Upper lobe of right lung (tissue), 1 donor: ENCODE results near the gene SRD5A2. TPM values are rescaled to one million over a fixed set of nuclear protein-coding genes. Genes with fewer than 3 reads are reported as not detected.

Experiments
- ATAC-seq: fragments of 200-7000 bp; cut with Tn5 transposase; one replicate; pipeline ENCODE4 v1.9.1; 2020; ENCODE audit warnings: mild to moderate bottlenecking, moderate library complexity
- DNase-seq: peaks from one replicate; pipeline ENCODE4 v3.0.0-alpha.2; 2020
- H3K27ac ChIP-seq: fragments of 200-600 bp; one replicate; pipeline ENCODE4 v1.8.0; 2022
- H3K27me3 ChIP-seq: fragments of 200-600 bp; one replicate; pipeline ENCODE4 v1.8.0; 2022; ENCODE audit warnings: mild to moderate bottlenecking
- H3K36me3 ChIP-seq: fragments of 200-600 bp; one replicate; pipeline ENCODE4 v1.8.0; 2022
- H3K4me1 ChIP-seq: fragments of 200-600 bp; one replicate; pipeline ENCODE4 v1.8.0; 2022
- H3K4me3 ChIP-seq: fragments of 200-600 bp; one replicate; pipeline ENCODE4 v1.8.0; 2022; ENCODE audit warnings: mild to moderate bottlenecking
- H3K9me3 ChIP-seq: fragments of 200-600 bp; one replicate; pipeline ENCODE4 v1.8.0; 2022
- CTCF ChIP-seq: fragments of 200-600 bp; IDR thresholded peaks from one replicate; pipeline ENCODE4 v1.8.0; 2022; ENCODE audit warnings: antibody characterized with exemption
- intact Hi-C: fragments of 100-400 bp; cut with DNase I; formaldehyde crosslinking; loops from one replicate; pipeline ENCODE4 v1.11.0; 2022
- total RNA-seq: library from RNA; stranded (reverse); fragmentation: NEBNext Ultra II Directional; extraction: Animal tissue kit (Norgen Biotek cat#: 25700); gene quantifications from one replicate; pipeline ENCODE4 v1.2.1, GENCODE V29; 2021
- donor health status: DM: no; HTN: yes; CAD: no; lungs with severe emphysema.

The SRD5A2 gene
- total RNA-seq, 1 donor from 2014 or later: not detected

GRCh38 chr2:31483246-31483645 lies 97.5 kb downstream of the SRD5A2 start:
- H3K4me3 ChIP-seq: no peak overlapping the region
- ATAC-seq (no peak), DNase-seq (no peak)
- intact Hi-C loops: no loop called here
- no peak for TF ChIP-seq CTCF
- no peaks in the 10 kb centered on the region for H3K9me3 ChIP-seq
- no peak overlapping the region for H3K27ac ChIP-seq
- H3K27me3 ChIP-seq: no peaks in the 10 kb centered on the region
- H3K4me1 ChIP-seq: no peaks in the 10 kb centered on the region
- no peaks in the 10 kb centered on the region for H3K36me3 ChIP-seq

DNA sequence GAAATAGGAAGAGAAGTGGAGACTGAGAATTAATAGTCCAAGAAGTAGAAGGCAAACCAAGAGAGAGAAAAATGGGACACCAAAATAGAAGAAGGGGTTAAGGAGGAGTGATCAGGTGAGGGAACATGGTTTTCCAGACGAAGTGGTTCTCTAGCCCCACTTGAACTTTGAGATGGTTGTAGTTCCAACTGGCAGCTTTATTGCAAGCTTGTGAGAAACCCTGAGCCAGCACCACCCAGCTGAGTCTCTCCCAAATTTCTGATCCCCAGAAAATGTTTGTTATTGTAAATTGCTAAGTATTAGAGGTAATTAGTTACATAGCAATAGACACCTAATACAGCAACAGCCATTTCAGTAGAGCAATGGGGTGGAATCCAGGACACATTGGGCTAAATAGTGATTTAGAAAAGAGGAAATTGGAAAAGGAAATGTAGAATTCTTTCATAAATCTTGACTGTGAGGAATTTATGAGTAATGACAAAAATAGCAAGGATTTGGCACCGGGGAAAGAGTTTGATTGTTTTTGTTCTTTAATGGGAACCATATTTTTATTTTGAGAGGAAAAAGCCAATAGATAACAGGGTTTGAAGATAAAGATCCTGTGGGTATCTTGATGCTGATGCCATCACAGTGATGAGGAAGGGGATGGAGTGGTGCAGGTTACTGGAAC lies 104.1 kb downstream of the SRD5A2 start:
- Histone ChIP-seq H3K27me3 (no peaks in the 10 kb centered on the region), H3K36me3 (no peaks in the 10 kb centered on the region), H3K9me3 (no peaks in the 10 kb centered on the region), H3K27ac (no peak overlapping the region), H3K4me3 (no peak overlapping the region), H3K4me1 (no peaks in the 10 kb centered on the region)
- no peak for ATAC-seq
- intact Hi-C loops: no loop called here
- TF ChIP-seq CTCF: no peak
- DNase-seq: no peak

- no peaks in the 10 kb centered on the region for H3K27me3 ChIP-seq
- no peak for TF ChIP-seq CTCF
- H3K4me1 ChIP-seq: no peaks in the 10 kb centered on the region
- ATAC-seq: no peak
- DNase-seq: no peak
- H3K27ac ChIP-seq: no peak overlapping the region
- no peaks in the 10 kb centered on the region for H3K36me3 ChIP-seq
- H3K4me3 ChIP-seq: no peak overlapping the region
- H3K9me3 ChIP-seq: no peaks in the 10 kb centered on the region
- intact Hi-C loops: no loop called here
These were observed 105.0 kb downstream of the SRD5A2 start for GRCh38 chr2:31475692-31476091.

DNA sequence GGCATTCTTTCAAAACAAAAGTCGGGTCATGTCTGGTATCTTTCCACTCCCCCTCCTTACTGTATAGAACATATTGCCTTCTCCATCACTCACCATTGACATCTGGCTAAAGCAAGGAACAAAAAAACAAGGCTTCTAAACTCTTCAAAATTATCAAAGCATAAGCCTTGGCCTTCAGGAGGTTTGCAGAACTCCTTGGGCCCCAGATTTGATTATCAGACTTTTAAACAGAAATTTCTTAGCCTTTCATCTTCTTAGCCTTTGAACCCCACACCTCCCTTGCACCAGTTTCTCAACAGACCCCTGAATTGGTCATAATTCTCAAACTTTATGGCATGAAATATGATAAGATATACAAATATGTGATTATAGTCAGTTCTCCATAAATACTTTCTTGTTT lies 106.4 kb downstream of the SRD5A2 start:
- Histone ChIP-seq H3K36me3 (no peaks in the 10 kb centered on the region), H3K9me3 (no peaks in the 10 kb centered on the region), H3K4me3 (no peak overlapping the region), H3K27me3 (no peaks in the 10 kb centered on the region), H3K27ac (no peak overlapping the region), H3K4me1 (no peaks in the 10 kb centered on the region)
- no peak for TF ChIP-seq CTCF
- intact Hi-C loops: no loop called here
- DNase-seq: no peak
- no peak for ATAC-seq

Other genes starting within 250 kb of the SRD5A2 start
- 0.41 TPM for gene XDH, start 166.2 kb downstream of the SRD5A2 start, total RNA-seq